IPS-15b (cell line): ENCODE data around the gene C14orf132.
"Not testable (repeated sequence)": the region's sequence is repeated elsewhere in the genome, so short reads cannot be mapped to it uniquely, and the experiment has no call there.

Source experiments
- H3K27me3 ChIP-seq: one replicate; pipeline ENCODE4 v1.6.1; 2013; ENCODE audit warnings: low read length; ENCODE audit not compliant: control insufficient read depth, insufficient read depth
- H3K36me3 ChIP-seq: one replicate; pipeline ENCODE4 v1.6.1; 2013; ENCODE audit warnings: low read length; ENCODE audit not compliant: control insufficient read depth, insufficient read depth
- H3K4me1 ChIP-seq: one replicate; pipeline ENCODE4 v1.6.1; 2013; ENCODE audit warnings: mild to moderate bottlenecking, low read length; ENCODE audit not compliant: control insufficient read depth, insufficient read depth
- H3K4me3 ChIP-seq: one replicate; pipeline ENCODE4 v1.5.1; 2013; ENCODE audit warnings: low read depth, low read length
- H3K9ac ChIP-seq: one replicate; pipeline ENCODE4 v1.6.1; 2013; ENCODE audit warnings: low read depth, mild to moderate bottlenecking, low read length
- H3K9me3 ChIP-seq: one replicate; pipeline ENCODE4 v1.6.1; 2013; ENCODE audit warnings: mild to moderate bottlenecking, low read length; ENCODE audit not compliant: control insufficient read depth, insufficient read depth

C14orf132 gene

DNA sequence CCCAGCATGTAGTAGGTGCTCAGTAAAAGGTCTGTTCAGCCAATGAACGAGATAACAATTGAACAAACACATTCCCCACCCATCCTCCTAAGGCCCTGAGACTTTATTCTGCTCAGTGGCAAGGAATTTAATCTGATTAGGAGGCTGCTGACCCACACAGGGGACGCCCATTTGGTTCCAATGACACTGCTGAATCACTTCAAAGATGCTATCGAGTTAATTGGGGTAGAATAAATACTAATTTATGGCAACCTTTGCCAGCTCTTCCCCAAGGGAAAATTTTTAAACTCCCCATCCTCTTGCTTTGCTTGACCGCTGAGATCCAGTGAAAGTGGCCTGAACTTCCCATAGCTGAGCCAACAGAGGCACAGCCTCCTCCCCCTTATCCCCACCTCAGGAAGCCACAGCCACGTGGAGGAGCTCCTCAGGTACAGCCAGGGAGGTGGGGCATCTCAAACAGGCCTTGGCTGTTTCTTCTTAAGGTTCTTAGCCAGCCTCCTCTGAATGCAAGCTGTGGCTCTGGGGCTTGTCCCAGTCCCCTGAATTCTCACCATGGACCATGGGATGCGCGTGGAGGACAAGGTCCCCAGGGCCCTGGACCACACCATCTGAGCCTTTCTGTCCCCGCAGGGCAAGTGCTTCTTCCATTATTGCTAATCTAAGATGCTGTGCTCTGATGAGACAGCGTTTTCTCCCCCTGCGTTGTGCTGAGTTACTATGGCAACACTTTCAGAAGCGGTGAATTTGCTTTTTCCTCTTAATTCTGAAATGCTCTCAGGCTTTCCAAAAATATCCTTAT, 26.7 kb downstream of the C14orf132 start:
- Histone ChIP-seq H3K36me3 (no peaks in the 10 kb centered on the region), H3K9me3 (no peaks in the 10 kb centered on the region), H3K27me3 (no peaks in the 10 kb centered on the region), H3K4me1 (no peaks in the 10 kb centered on the region), H3K4me3 (no peak overlapping the region), H3K9ac (no peak overlapping the region)

DNA sequence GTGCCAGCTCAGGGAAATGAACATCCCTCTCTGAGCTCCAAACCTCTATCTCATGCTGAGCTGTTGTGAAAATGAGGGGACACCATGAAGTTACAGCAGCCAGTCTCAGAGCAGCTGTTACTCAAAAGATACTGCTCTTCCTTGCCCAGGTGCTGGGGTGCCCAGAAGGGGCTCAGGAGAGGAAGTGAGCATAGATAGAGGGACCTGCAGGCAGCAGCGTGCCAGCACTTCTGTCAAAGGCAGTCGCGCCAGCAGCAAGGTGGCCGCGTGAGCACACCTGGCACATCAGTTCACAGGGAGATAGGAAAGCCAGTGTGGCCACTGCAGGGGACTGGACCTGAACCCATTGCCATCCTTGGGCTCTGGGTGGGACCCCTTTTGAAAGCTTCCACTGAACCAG, 27.8 kb downstream of the C14orf132 start:
- Histone ChIP-seq H3K4me1 (no peaks in the 10 kb centered on the region), H3K27me3 (no peaks in the 10 kb centered on the region)

DNA sequence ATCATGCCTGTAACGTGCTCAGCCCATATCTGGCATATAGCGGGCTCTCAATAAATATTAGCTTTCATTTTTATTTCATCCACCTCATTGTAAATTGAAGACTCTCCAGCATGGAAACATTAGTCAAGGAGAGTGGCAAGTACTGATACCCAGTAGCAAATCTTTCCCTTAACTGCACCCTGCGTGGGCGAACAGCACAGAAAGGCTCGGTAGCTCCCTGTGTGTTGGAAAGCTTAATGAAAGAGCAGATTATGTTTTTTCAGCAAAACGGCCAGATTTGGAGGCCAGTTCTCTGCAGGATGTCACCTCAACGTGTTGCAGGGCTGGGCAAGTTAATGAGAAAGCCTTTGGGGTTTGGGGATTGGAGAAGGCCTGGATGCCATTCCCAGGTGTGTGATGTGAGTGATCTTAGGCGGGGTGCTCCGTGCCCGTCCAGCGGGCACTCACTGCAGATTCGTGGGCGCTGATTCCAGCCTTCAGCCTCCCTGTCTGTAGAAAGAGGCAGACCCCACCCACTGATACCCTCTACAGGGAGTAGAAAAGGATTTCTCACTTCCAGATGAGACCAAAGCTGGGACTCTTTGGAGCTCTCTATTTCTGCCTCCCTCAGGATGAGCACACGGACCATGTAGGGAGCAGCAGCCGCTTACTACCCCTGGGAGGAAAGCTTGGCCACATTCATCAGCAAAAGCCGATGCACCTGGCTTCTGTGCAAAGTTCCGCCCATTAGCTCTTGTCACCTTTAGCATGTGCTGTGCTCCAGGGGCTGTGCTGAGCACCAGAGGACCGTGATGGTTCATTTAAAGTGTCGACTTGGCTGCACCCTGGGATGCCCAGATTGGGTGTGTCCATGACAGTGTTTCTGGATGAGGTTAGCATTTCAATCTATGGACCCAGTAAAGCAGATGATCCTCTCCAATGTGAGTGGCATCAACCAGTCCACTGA, 29.1 kb downstream of the C14orf132 start:
- no peak overlapping the region for H3K9ac ChIP-seq
- H3K4me1 ChIP-seq = no peaks in the 10 kb centered on the region
- H3K27me3 ChIP-seq = no peaks in the 10 kb centered on the region

More for the DNA sequence above, 27.8 kb downstream of the C14orf132 start:
- Histone ChIP-seq H3K9me3 (no peaks in the 10 kb centered on the region), H3K4me3 (no peak overlapping the region), H3K9ac (no peak overlapping the region), H3K36me3 (no peaks in the 10 kb centered on the region)

DNA sequence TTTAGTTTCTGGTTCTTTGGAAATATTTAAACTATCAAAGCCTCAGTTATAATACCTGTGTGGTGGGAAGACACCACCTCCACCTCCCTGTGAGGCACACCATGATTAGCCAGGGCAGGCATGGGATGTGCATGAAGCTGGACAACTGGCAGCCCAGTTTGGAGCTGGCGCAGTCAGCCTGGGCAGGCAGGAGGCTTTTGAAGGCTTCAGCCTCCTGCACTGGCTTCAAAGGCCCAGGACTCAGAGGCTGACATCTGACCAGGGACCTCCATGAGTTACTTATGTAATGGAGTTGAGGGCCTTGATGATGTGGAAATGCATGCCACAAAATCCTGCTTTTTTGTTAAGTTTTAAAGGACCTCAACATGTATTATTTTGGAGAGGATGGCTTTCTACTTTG, 30.3 kb downstream of the C14orf132 start:
- no peaks in the 10 kb centered on the region for H3K27me3 ChIP-seq
- no peak overlapping the region for H3K4me3 ChIP-seq
- H3K9ac ChIP-seq = no peak overlapping the region
- H3K36me3 ChIP-seq = no peaks in the 10 kb centered on the region
- no peaks in the 10 kb centered on the region for H3K4me1 ChIP-seq
- H3K9me3 ChIP-seq = no peaks in the 10 kb centered on the region

More for the DNA sequence above, 29.1 kb downstream of the C14orf132 start:
- no peaks in the 10 kb centered on the region for H3K36me3 ChIP-seq
- H3K4me3 ChIP-seq = no peak overlapping the region
- no peaks in the 10 kb centered on the region for H3K9me3 ChIP-seq

DNA sequence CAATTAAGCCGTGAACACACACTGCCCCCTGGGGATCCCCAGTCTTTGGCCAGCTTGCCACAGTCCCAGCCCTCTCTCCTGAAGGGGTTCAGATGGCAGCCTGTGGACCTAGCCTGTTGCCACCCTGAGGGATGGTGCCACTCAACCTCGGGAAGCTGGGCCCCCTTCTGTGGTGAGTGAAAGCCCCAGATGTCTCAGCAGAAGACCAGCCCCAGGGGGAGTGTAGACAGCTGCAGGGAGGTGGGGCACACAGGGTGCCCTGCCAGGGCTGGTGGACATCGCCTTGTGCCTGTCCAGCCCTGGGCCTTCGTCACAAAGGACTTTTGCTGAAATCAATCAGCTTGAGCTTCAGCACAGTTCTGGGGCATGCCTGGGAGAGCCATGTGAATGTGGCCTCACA, 32.4 kb downstream of the C14orf132 start:
- Histone ChIP-seq H3K36me3 (no peaks in the 10 kb centered on the region), H3K4me1 (no peaks in the 10 kb centered on the region), H3K9me3 (no peaks in the 10 kb centered on the region), H3K27me3 (no peaks in the 10 kb centered on the region), H3K4me3 (no peak overlapping the region), H3K9ac (no peak overlapping the region)

DNA sequence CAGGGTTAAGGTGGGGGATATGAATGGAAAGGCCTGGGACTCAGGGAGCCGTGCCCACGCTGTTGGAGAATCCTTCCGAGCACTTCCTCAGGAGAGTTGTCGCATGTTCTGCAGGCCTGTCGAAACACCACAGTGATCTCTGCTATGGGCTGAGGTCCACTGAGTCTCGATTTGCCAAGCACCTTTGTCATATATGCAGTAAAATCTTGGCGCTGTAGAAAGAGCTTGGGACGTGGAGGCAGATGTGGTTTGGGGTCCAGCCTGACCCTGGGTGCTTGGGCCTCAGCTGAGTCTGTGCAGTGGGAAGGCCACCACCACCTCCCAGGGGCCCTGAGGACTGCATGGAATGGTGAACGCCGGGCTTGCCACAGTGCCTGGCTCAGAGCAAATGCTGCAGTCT, 32.9 kb downstream of the C14orf132 start:
- no peak overlapping the region for H3K4me3 ChIP-seq
- no peak overlapping the region for H3K9ac ChIP-seq
- no peaks in the 10 kb centered on the region for H3K4me1 ChIP-seq
- no peaks in the 10 kb centered on the region for H3K9me3 ChIP-seq
- no peaks in the 10 kb centered on the region for H3K36me3 ChIP-seq
- H3K27me3 ChIP-seq = no peaks in the 10 kb centered on the region

DNA sequence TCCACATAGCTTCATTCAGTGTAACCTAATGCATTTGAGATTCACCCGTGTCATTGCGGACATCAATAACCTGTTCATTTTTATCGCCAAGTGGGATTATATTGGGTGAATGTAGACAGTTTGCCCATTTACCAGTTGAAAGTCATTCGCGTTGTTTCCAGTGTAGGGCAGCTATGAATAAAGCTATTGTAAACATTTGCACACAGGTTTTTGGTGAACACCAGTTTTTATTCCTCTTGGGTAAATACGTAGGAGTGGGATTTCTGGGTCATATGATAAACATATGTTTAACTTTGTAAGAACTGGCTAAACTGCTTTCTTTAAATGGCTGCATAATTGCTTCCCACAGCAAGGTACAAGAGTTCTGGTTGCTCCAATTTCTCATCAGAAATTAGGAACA, 33.6 kb downstream of the C14orf132 start:
- Histone ChIP-seq H3K36me3 (no peaks in the 10 kb centered on the region), H3K9me3 (no peaks in the 10 kb centered on the region), H3K4me1 (no peaks in the 10 kb centered on the region), H3K9ac (no peak overlapping the region), H3K4me3 (no peak overlapping the region), H3K27me3 (no peaks in the 10 kb centered on the region)

DNA sequence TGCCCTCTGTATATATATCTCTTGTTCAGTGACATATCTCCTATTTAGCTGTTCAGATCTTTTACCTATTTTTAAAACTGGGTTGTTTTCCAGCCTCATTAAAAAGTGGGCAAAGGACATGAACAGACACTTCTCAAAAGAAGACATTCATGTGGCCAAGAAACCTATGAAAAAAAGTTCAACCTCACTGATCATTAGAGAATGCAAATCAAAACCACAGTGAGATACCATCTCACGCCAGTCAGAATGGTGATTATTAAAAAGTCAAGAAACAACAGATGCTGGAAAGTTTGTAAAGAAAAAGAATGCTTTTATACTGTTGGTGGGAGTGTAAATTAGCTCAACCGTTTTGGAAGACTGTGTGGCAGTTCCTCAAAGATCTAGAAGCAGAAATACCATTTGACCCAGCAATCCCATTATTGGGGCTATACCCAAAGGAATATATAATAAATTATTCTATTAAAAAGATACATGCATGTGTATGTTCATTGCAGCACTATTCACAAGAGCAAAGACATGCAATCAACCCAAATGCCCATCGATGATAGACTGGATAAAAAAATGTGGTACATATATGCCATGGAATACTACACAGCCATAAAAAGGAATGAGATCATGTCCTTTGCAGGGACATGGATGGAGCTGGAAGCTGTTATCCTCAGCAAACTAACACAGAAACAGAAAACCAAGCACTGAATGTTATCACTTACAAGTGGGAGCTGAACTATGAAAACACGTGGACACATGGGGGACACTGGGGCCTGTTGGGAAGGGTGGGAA, 34.3 kb downstream of the C14orf132 start:
- H3K27me3 ChIP-seq, H3K36me3 ChIP-seq, H3K9me3 ChIP-seq, H3K4me1 ChIP-seq, H3K4me3 ChIP-seq, H3K9ac ChIP-seq: not testable (repeated sequence)

DNA sequence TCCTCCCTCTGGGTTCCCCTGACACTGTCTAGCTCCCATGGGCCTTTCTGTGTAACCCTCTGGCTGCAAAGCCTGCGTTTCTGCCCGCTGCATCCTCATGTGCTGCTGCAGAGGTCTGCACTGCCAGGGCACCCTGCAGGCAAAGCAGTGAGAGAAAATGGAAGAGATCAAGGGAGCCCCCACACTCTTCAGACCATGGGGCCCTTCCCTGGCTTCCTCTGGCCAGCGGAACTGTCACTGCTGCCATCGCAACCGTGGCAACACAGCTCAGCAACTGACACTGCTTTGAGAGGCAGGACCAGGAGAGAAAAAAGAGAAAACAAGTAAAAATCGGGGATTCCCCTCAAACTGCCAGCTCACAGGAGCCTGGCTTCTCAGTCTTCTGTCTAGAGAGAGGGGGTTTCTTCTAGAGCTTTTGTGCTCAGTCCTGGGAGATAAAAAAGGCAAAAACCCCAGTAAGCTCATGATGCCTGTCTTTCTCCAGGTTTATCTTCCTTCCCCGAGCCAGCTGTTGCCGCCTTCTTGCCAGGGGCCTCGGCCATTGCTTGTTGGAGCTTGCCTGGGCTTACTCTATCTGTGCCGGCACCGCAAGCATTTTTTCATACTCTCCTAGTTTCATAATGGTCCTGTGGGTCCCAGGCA, 38.9 kb downstream of the C14orf132 start:
- H3K27me3 ChIP-seq = no peaks in the 10 kb centered on the region
- H3K36me3 ChIP-seq = no peaks in the 10 kb centered on the region
- no peaks in the 10 kb centered on the region for H3K9me3 ChIP-seq
- no peak overlapping the region for H3K9ac ChIP-seq
- H3K4me1 ChIP-seq = no peaks in the 10 kb centered on the region
- H3K4me3 ChIP-seq = no peak overlapping the region

DNA sequence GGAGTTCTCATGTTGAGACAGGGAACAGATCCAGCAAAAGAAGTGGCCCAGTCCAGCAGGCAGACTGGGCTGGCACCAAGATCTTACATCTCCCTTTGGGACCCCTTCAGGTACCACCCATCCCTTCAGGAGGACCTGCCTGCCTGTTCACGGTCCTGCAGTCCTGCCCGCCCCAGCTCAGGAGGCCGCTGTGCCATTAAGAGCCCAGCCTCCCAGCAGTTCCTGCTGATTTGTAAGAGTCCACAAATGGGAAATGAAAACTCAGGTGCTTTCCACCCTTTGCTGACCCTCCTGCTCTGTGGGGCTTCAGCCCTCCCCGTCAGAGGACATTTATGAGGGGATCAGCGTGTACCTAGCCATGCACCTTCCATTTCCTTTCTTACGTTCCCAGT, 39.5 kb downstream of the C14orf132 start:
- H3K36me3 ChIP-seq = no peaks in the 10 kb centered on the region
- H3K4me3 ChIP-seq = no peak overlapping the region
- H3K4me1 ChIP-seq = no peaks in the 10 kb centered on the region
- no peak overlapping the region for H3K9ac ChIP-seq
- H3K9me3 ChIP-seq = no peaks in the 10 kb centered on the region
- no peaks in the 10 kb centered on the region for H3K27me3 ChIP-seq

DNA sequence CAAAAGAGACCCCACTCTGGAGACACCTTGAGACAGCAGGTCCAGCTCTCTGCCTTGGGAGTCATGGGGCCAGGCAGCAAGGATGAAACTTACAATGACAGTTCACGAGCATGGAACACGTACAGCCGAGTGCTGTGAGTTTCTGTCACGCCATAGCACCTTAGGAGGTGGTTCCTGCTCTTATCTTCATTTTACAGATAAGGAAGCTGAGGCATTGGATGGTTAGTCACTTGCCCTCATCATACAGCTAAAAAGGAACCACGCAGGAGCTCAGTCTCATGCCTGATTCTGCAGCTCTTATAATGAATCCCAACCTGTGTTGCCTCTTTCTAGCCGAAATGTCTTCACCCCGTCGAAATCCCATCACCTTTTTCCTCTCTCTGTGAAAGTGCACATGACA, 39.9 kb downstream of the C14orf132 start:
- H3K9ac ChIP-seq = no peak overlapping the region
- H3K9me3 ChIP-seq = no peaks in the 10 kb centered on the region
- H3K4me3 ChIP-seq = no peak overlapping the region
- no peaks in the 10 kb centered on the region for H3K36me3 ChIP-seq
- no peaks in the 10 kb centered on the region for H3K4me1 ChIP-seq
- no peaks in the 10 kb centered on the region for H3K27me3 ChIP-seq
